Hippocampal formation (tissue), 2 donors: ENCODE data around the gene RGS1.
A peak's percentile ranks its signal among the peaks of the same experiment; 100 is the strongest.

Source experiments
- DNase-seq, 2 donors: peaks; one replicate each; lab custom pipeline; 2025; lab: John Stamatoyannopoulos, UW

Gene RGS1, protein sequence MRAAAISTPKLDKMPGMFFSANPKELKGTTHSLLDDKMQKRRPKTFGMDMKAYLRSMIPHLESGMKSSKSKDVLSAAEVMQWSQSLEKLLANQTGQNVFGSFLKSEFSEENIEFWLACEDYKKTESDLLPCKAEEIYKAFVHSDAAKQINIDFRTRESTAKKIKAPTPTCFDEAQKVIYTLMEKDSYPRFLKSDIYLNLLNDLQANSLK

DNA sequence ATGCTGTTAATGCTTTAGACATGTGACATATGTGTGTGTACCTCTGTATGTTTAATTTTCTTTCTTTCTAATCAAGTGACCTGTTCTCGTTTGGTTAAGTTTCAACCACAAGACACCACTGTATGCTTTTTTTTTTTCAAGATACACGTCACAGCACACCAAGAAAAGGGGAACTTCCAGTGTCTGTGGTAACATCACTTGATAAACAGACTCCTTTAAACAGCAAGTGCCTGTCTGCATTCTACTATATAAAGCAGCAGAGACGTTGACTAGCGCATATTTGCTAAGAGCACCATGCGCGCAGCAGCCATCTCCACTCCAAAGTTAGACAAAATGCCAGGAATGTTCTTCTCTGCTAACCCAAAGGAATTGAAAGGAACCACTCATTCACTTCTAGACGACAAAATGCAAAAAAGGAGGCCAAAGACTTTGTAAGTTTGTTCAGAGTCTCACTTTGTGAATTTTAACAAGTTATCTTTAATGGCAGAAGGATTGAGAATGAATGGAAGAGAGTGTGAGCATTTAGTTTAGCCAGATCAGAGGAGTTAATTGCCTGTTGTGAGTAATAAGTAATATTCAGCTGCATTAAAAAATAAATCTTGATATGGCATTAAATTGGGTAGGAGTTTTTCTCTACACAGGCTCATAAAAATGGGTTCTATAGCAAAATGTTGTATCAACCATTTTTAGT lies at the start of gene RGS1:
Gene RGS1, plus strand, starts transcription at position 275 of the 691 bp plus-strand sequence. Its CDS starts 20 bp downstream, at position 295.
- peak; percentile 5 to 7 for DNase-seq

DNA sequence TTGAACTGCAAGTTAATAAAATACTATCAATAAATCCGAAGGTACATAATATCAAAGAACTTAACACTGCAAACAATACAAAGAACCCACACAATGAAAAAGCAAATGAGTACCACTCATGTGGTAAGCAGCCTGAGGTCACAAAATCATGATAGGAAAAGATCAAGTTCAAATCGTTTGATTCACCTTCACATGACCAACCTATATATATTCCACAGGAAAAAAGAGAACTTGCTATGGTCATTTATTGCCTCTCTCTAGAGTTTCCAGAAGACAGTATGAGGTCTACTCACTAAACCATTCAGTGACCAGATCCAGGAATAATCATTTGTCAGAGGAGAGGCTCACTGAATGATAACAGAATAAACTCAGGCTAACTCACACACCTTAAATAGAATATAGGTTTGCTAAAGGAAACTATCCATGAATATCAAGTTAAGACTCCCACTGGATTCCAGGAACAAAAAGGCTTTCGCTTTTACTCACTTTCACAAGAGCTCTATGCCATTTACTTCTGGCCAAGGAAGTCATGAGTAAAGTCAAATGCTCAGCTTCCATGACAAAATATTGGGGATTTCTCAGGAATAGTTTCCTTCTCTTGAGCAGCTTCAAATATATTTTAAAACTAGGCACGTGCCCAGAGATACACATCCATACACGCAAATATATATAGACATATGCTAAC lies 48.3 kb upstream of the RGS1 start:
- no peak for DNase-seq

DNA sequence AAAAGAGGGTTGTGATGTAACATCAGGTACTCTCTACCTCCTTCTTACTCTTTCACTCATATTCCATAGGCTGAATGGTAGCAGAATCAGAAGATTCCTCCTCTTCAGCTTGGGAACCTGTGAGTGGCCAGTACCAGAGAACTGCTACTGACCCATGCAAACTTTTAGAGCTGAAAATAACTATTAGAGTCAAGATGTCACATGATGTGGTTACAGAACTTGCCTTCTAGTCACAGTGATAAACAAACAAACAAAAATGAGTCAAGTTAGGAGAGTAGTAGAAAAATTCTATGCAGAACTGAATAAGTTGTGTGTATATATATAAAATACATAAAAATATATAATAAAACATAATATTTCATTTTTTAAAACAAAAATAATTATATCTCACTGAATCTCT lies 47.6 kb upstream of the RGS1 start:
- no peak for DNase-seq

DNA sequence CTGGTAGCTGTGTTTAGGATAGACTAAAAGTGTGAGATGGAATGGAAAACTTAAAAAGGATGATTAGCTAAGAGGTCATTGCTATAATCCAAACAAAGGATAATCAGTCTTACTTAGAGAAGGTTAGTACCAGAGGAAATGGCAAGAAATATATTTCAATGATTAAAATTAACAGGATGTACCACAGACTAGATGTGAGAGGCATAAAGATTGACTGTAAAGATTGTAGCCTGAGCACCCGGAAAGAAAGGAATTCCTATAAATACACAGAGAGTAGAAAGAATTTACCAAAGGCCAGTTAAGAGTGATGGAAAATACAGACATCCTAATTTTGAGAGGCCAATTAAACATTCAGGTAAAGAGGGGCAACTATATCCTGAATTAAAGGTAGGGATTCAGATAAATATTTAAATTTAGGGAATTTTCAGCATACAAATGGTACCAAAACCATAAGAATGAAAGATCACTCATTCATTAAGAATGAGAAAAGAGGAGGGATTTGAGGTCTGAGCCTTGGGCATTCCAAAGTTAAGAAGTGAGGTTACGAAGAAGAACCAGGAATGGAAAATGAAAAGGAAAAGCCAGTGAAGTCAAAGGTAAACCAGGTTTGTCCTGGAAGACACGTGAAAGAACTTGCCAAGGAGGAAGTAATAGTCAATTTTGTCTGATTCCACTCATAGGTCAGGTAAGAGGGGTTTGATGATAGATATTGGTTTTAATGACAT lies 46.4 kb upstream of the RGS1 start:
- no peak for DNase-seq

DNA sequence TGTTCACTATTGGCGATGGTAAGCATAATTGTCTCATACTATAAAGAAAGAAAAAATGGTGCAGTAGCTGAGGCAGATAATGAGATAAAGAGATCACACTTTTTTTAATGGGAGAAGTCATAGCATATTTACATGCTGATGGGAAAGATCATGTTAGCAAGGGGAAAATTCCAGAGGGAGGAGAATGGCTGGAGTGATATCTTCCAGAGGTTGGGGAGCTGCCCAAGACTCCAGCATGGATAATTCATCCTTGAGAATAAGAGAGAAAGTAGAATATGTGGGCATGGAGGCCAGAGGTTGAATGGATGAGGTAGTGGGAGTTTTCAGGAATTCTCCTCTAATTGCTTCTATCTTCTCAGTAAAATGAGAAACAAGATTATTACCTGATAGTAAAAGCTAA lies 45.8 kb upstream of the RGS1 start:
- no peak for DNase-seq

DNA sequence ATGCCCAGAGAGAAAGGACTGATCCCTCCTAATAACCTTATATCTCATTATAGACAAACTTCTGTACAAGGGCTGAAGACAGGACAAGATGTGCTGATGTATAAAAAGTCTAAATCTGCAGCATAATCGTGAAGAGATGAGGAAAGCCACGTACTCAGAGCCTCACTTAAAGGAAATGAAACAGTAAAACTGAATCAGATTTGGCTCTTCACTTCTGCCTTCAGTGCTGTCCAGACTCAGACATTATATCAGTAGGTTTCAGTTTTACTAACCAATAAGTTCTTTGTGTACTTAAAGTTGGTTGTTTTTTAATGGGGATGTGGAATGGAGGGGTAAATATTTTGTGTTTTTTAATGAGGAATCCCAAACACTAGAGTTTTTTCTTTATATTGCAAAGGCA lies 45.3 kb upstream of the RGS1 start:
- DNase-seq, result peak in 1 of 2 donors; percentile 45

DNA sequence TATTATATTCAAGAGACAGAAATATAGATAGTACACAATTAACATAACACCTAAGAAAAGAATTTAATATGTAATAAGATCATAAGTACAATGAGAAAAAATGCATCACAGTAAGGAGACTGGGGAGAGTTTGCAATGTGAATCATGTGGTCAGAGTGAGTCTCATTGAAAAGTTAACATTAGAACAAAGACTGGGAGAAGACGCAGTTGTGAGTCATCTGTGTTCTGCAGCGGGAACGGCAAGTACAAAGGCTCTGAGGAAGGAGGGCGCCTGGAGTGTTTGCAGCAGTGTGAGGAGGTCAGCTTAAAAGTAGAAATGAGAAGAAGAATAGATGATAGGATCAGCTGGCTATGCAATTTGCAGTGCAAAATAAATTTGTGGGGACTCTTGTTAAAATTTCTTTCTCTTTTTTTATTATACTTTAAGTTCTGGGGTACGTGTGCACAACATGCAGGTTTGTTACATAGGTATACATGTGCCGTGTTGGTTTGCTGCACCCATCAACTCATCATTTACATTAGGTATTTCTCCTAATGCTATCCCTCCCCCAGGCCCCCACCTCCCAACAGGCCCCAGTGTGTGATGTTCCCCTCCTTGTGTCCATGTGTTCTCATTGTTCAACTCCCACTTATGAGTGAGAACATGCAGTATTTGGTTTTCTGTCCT lies 44.4 kb upstream of the RGS1 start:
- peak in 1 of 2 donors; percentile 24 for DNase-seq

DNA sequence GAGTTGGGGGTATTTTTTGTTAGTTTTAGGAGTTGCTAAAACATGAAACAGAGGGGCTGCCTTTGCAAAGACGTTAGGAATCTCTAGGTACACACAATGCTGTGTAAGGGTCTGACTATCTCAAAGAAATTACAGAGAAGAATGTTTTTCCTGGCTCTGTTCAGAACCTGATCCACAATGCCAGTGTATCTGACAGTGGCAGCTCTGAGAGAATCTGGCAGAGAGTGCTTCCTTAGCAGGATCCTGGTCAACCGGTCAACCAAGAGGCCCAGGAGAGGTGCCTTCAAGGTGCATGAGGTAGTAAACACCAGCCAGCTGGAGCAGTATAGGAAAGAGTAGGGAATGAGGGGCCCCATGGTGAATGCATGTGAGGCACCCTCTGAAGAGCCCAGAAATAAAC lies 40.9 kb upstream of the RGS1 start:
- no peak for DNase-seq

DNA sequence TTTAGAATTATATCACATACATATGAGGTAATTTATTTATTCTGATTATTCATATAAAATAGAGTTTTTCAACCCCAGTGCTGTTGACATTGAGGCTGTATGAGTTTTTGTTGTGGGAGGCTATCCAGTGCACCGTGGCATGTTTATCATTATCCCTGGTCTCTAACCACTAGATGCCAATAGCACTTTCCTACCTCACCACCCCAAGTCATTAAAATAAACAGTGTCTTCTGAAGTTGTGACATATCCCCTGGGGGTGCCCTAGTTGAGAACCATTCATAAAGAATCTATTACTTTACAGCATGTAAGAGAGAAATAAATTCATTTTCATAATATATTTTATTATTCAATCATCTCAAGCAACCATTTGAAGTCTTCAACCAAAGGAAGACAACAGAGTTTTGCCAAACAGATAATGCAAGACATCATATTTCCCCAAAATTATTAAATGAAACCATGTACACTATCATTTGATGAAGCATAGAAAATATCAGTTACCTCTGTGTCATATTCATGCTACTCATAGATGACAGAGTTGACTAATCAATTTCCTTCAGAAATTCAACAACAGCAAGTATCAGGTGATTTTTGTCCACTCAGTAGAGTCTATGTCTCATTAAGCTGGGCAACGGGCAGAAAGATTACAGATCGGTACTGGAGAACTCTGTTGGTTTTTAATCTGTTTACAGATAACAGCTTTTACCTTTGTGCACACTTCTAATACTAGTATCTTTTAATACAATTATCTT lies 39.5 kb upstream of the RGS1 start:
- DNase-seq, result no peak

DNA sequence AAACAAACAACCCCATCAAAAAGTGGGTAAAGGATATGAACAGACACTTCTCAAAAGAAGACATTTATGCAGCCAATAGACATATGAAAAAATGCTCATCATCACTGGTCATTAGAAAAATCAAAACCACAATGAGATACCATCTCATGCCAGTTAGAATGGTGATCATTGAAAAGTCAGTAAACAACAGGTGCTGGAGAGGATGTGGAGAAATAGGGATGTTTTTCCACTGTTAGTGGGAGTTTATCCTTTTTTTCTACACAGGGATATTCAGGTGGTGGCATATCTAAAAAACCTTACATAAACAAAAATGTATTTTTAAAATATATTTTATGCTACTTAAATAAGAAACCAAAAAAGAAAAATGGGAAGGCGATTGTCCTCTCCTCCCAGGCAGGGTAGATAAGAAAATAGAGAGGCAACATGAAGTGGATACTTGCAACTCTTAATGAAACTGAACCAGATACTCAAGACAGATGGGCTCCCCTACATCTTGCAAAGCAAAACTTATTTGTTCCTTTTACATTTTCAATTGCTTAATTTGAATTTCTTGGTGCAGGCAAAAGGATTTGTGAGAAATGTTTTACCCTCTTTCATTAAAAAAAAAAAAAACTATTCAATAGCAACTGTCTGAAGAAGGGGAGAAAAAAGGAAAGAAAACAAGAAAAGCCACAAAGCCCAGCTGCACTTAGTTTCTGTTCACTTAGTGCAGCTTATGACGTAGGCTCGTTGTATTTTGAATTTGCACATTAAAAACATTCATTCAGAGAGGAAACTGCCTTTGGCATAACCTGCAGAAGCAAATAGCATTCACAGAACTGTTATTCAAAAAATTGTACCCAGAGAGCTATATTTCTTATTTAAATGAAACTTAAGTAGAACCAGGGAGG lies 36.9 kb upstream of the RGS1 start:
- no peak for DNase-seq

DNA sequence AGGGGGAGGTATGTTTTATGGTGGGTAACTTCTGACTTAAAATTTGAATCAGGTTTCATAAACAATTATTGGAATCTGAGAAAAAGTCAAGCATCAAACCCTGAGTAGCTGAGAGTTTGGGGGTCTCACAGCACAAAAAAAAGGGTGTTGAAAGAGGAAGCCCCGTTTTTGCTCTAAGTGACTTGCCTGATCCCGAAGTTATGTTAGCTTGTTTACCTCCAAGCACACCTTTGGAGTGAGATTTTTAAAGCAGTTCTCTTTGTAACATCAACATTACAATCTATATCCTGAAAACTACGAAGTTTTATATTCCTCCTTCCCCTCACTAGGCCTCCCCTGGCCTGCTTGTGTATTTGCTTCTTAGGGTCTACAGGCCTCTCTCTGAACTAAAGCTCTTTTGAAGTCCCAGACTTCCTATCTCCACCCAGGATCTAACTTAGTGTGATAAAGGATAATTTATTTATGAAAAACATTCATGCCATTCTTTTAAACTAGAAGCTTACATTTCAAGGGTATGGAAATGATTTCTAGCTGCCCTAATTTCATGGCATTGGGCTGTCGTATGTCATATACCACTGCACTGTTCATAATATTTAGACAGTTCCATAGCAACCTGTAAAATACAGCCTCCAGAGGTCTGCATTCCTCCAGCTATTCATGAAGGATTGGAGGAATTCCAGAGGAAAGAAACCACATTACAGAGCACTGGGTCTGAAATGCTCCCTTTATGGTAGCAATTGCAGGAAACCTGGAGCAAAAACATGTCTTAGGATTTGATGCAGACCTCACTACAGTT lies 36.1 kb upstream of the RGS1 start:
- no peak for DNase-seq

DNA sequence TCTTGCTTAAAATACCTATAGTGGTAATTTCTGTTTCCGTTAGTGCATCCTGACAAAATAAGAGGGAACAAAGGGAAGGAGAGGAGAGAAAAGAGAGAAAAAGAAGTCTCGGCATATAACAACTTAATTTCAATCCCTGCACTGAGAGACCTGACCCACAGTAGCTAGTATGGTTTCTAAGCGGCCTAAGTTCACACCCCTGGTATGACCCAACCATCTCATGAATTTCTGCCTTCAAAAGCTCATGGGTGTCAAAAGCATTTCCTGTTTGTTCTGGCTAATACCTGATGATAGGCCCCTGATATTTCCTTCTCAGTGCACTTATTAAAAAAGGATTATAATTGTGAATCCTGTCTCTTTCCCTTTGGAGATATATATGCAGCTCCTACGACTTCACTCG lies 32.1 kb upstream of the RGS1 start:
- no peak for DNase-seq

DNA sequence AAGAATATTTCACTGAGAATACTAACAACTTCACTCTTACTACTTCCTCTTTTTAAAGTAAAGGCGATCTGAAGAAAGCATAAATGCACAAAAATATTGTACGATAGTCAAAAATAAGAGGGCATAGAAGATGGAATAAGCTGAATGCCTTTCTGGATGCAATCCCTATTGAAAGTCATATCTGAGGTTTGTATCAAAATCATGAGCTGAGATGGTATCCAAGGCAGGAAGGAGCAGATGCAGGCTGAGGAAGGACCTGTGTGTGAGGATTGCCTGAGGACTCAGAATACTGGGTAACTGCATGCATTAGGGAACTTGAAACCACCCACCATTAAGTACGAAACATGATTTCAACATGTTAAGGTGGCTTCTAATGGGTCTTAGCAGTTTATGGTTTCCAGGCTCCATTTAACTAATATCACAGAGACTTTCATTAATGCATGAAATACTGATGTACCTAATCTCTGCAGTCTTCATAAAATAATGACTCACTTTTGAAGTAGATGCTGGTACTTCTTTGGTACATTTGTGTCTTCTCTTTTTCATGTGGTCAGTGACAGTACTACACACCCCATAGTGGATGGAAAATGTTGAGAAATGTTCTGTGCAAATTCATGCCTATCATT lies 29.6 kb upstream of the RGS1 start:
- no peak for DNase-seq

DNA sequence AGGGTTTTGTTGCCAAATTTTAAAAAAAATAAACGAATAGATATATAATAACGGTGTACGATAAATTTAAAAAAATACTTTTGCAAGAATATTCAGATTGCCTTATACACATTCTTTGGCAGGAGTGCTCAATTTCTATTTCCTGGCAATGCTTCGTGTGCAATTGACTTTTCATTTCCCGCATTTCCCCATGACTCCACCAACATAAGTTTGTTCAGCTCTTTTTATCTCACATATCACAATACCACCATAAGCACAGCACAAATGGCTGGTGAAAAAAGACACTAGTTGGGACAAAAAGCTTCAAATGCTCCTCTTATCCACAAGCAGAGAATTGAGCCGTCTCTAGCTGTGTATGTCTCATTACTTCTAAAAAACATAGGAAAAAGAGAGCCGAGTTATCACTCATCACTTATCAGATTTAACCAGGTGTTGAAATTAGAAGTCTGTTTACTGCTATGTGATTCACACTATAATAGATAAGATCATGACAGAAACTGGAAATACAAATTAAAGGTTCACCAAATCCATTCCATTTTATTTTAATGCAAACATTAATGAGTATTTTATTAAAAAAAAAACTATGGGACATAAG lies 28.9 kb upstream of the RGS1 start:
- DNase-seq, result no peak

DNA sequence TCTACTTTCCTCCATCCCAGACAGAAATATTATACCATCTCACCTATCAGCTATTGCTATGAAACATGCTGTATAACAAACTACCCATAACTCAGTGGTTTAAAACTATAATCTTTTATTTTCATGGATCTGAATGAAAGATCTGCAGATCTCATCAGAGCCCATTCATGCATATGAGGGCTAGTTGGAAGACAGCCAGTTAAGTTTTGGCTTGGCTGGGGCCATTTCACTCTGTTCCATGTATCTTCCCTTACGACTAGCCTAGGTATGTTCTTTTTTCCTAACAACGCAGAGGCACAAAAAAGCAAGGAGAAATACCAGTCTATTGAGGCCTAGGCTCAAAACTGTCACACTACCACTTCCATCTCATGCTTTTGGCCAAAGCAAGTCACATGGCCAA lies 28.1 kb upstream of the RGS1 start:
- DNase-seq, result no peak

DNA sequence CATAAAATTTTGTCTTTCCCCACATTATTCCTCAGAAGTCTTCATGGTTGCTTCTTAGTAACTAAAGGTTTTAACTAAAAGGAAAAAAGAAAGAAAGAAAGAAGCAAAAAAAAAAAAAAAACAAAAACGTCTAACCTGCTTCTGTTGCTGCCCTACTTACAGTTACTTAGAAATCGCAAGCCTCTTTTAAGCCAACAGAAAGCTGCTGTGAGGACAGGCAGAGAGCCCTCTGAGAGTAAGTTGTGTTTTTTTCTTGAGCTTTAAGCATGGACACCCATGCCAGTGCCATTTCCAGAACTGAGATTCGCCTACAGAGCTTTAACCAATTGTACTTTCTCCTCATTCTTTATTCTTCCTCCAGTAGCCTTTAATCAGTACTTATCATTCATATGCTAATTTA lies 25.6 kb upstream of the RGS1 start:
- no peak for DNase-seq

DNA sequence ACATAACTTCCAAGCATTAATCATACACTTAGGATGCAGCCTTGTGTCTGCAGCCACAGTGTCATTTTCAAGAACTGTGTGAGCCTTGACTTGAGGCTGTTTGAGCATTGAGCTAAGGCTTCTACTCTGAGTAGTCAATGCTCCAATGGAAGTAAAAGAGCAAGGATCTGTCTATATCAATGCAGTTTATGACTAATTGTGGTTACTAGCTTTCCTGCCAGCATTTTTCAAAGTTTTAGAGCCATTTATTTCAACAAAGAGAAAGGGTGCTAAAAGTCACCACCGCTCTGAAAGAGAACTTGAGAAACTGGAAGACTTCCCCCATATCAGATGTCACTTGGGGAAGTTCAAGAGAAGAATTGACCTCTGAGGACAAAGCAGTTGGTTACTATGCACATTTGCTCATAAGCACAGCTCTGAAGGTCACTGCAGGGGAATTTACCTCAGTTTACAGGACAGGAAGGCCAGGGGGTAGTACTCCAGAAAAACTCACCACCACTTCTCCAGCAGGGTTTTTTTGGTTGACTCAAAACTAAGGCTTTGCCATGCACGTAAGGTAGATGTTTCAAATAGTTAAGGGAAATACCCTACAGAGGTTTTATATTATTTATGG lies 24.5 kb upstream of the RGS1 start:
- DNase-seq, result no peak

DNA sequence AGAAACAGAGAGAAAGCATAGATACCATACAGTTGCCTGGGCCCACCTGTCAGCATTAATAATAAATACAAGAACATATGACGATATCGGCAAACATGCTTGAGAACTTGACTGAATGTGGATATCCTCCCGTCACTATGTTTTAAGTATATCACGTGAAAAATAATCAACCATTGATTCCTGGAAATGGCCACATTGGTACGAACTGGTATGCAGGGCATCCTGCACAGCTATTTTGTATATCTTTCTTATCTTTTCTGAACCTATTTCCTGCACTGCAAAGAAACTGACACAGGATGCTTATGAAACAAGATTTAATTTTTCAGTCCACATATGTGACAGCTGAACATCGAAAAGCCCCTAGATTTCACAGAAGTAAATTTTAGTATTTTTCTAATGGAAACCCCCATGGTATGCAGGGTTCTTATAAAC lies 22.8 kb upstream of the RGS1 start:
- no peak for DNase-seq
